Skin epidermis (tissue), 12 donors: ENCODE results near the gene ILDR1.

Source experiments
- H3K27ac ChIP-seq, 21 experiments: fragments of 200-600 bp; sonication (generic) in 11 of 21; one replicate each; pipeline ENCODE4 v1.5.0; 2020; ENCODE audit warnings: mild to moderate bottlenecking in 3 of 21, inconsistent platforms in 2 of 21, moderate library complexity in 2 of 21
- H3K4me3 ChIP-seq, 7 experiments: fragments of 200-600 bp; sonication (generic) in 2 of 7; one replicate each; pipeline ENCODE4 v1.5.0; 2020; ENCODE audit warnings: inconsistent platforms in 2 of 7, mild to moderate bottlenecking in 2 of 7, moderate library complexity in 1 of 7

Gene ILDR1

DNA sequence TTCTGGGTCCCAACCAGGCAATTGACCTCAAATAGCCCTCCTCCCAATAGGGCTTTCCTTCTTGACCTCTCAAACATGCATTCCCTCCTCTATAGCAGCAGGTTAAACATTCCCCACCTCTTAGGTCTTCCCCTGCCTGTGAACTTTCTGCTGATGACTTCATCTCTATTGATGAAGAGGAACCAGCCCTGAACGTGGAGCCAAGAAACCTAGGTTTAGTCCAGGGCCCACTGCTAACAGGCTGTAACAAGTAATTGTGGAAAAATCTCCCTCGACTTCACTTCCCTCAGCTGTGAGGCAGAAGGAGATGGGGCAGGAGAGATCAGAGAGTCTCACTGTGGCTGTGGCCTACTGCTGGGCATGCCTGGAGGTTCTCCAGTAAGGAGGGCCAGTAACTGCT is 24.7 kb downstream of the ILDR1 start:
- H3K4me3 ChIP-seq, result no peak overlapping the region
- H3K27ac ChIP-seq, result no peak overlapping the region

DNA sequence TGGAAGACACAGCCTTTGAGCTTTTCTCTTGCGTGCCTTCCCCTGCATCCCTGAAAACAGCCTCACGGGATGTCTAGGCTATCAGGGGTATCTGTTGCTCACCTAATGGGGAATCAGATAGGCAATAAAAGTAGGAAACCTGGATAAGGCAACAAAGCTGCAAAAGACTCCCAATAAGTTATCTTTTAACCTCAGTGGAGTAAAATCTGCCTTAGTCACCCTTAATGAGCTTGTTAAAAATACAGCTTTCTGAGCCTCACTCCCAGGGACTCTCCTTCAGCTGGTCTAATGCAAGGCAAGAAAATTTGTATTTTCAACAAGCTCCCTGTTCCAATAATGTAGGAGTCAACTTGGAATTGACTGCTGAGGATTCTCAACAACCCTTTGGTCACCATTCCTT is 25.6 kb downstream of the ILDR1 start:
- no peak overlapping the region for H3K27ac ChIP-seq
- no peak overlapping the region for H3K4me3 ChIP-seq

GRCh38 chr3:121995161-121996137 is 26.6 kb downstream of the ILDR1 start:
- Histone ChIP-seq H3K27ac (peak overlapping the region in 14 of 21 experiments; percentile 17 to 86 (median 59)), H3K4me3 (no peak overlapping the region)

DNA sequence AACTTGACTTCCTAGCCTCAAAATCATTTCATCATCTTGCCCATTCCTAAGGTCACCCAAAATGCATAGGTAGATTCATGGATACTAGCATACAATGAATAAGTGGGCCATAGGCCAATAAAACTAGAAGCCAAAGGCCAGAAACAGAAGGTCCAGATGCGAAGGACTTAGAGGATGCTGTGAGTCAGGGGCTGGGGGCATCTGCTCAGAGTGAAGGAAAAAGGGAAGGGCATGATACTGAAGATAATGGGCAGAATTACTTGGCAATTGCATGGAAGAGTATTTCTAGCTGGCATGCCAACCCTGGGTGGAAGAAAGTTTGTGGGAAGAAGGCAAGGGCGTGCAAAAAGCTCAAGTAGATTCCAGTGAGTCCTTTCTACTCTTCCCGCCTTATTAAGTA is 27.5 kb downstream of the ILDR1 start:
- Histone ChIP-seq H3K27ac (peak overlapping the region in 9 of 21 experiments; percentile 17 to 86 (median 60)), H3K4me3 (no peak overlapping the region)

- Histone ChIP-seq H3K4me3 (no peak overlapping the region), H3K27ac (no peak overlapping the region)
These were observed 29.2 kb downstream of the ILDR1 start for GRCh38 chr3:121992601-121993560.

DNA sequence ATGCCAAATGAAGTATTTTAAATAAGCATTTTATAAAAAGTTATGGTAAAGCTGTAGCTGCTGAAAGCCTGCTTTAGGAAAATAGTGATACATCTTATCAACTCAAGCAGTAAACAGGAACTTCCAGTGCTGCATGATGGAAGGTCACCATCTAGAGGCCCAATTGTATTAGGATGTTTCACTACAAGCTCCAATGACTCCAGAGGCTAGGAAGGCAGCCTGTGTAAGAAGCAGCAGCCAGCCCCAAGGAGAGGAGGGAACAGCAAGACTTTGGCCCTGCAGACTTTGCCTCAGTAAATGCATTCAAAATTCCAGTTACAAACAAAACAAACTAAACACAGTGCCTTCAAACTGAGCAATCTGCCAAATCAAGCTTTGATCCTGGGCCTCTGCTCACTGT is 32.1 kb downstream of the ILDR1 start:
- no peak overlapping the region for H3K27ac ChIP-seq

DNA sequence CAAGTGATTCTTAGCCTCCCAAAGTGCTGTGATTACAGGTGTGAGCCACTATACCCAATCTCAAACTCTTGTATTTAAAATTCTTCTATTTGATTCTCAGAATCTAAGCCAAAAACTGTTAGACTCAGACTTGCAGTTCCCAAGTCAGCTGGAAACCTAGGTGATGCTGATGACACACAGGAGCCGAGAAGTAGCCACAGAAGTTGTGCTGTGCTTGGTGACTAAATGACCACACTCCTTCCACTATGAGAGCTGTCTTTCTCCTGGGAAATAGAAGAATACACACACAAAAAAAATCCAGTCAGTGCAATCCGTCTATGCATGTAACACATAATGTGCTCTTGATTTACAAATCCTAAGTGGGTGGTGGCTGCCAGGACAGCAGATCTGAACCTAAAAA is 33.9 kb downstream of the ILDR1 start:
- no peak overlapping the region for H3K27ac ChIP-seq

More for the DNA sequence above, 32.1 kb downstream of the ILDR1 start:
- H3K4me3 ChIP-seq, result no peak overlapping the region

GRCh38 chr3:121985846-121986245 is 36.2 kb downstream of the ILDR1 start:
- no peak overlapping the region for H3K27ac ChIP-seq
- no peak overlapping the region for H3K4me3 ChIP-seq

More for the DNA sequence above, 33.9 kb downstream of the ILDR1 start:
- no peak overlapping the region for H3K4me3 ChIP-seq

DNA sequence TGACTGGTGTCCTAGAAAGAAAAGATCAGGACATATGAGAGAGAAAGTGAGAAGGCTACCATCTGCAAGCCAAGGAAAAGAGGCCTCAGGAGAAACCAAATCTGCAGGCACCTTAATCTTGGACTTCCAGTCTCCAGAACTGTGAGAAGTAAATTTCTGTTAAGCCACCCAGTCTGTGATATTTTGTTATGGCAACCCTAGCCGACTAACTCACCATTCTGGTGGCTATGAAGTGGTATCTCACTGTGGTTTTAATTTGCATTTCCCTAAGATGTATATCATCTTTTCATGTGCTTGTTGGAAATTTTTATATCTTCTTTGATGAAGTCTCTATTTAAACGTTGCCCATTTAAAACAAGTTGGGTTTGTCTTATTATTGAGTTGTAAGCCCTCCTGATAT is 40.6 kb downstream of the ILDR1 start:
- no peak overlapping the region for H3K27ac ChIP-seq
- no peak overlapping the region for H3K4me3 ChIP-seq

DNA sequence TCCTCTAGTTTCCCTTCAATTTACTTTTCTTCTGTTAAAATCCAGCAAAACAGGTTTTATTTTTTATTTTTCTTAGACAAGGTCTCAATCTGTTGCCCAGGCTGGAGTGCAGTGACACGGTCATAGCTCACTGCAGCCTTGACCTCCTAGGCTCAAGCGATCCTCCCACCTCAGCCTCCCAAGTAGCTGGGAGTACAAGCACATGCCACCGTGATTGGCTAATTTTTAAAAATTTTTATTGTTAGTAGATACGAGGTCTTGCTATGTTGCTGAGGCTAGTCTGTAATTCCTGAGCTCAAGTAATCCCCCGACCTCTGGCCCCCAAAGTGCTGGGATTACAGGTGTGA is 41.6 kb downstream of the ILDR1 start:
- H3K27ac ChIP-seq, result no peak overlapping the region
- H3K4me3 ChIP-seq, result no peak overlapping the region

DNA sequence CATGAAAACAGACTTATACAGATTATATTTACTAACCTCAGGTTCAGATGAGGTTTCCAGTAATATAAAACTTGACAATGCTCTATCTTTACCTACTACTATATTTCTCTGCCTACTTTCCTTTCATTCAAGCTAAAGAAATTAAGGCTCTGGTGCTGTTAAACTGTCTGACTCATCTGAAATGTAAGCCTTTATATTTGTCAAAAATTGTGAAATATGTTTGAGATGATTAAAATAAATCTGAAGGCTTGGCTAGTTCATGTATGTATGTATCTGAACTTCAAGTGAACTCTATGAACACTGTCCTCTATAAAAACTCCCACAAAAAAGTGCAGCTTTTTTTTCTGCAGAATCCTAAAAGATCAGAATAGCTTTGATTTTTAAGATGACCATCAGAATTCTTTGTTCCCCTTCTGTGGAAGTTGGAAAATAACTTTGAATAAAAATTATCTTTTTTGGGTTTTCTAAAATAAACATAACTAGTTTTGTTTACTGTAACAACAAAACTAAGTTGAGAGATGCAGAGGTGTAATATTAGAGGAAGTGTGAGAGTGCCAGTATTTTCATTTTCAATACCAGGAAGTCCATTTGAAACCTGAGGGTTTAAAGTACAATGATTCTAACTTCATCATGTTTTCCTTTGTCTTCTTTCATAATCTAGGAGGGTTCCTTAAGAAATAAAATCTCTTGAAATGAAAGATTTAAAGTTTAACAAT is 42.2 kb downstream of the ILDR1 start:
- Histone ChIP-seq H3K27ac (no peak overlapping the region), H3K4me3 (no peak overlapping the region)

DNA sequence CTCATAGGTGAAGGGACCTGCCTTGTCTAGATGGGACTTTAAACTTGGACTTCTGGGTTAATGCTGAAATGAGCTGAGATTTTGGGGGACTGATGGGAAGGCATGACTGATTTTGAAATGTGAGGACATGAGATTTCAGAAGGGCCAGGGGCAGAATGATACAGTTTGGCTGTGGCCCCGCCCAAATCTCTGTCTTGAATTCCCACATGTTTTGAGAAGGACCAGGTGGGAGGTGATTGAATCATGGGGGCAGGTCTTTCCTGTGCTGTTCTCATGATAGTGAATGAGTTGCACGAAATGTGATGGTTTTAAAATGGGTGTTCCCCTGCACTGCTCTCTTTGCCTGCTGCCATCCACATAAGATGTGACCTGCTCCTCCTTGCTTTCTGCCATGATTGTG is 42.8 kb downstream of the ILDR1 start:
- no peak overlapping the region for H3K4me3 ChIP-seq
- no peak overlapping the region for H3K27ac ChIP-seq

GRCh38 chr3:121976727-121977126 is 45.3 kb downstream of the ILDR1 start:
- no peak overlapping the region for H3K27ac ChIP-seq

DNA sequence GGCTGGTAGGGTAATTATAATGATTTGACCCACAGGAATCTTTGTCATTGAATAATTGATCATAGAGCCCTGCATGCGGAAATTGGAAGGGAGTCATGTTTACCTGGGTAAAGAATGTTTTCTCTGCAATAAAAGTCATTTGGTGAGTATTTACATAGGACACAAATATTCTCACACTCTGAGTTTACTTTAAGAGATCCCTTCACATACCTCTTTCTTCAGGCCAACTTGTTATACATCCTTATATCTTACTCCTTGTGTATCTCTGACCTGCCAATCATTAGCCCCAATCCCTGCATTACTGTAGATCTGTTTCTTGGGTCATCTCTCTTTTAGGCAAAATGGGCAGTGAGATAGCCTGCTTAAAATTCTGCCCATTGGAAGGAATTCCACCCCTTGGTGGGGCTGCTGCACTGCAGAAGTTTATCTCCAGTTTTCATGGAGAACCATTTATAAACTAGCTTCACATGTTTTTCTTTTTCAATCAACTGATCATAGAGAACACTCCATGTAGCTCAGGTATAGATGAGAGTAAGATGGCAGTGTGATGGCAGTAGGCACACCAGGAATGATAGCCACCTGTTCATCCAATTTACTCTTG is 46.2 kb downstream of the ILDR1 start:
- no peak overlapping the region for H3K27ac ChIP-seq

More at GRCh38 chr3:121976727-121977126, 45.3 kb downstream of the ILDR1 start:
- H3K4me3 ChIP-seq, result no peak overlapping the region

GRCh38 chr3:121974601-121975111 is 47.4 kb downstream of the ILDR1 start:
- no peak overlapping the region for H3K27ac ChIP-seq
- H3K4me3 ChIP-seq, result no peak overlapping the region

More for the DNA sequence above, 46.2 kb downstream of the ILDR1 start:
- H3K4me3 ChIP-seq, result no peak overlapping the region

DNA sequence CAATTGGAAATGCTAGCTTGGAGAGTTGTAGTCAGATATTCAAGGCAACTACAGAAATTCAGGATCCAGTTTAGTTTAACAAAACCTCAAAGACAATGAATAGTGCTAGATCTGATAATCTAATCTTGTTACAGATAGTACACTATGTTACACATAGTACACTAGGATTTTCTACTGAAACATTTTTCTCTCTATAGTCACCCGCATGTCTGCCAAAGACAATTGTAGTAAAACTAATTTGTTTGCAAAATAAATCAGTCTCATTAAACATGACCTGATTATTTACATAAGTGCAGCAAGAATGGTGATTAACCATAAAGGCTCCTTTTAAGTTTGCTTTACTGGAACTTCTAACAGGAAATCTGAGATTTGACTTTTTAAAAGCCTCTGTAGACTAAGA is 52.0 kb downstream of the ILDR1 start:
- H3K27ac ChIP-seq, result no peak overlapping the region

GRCh38 chr3:121969631-121970030 is 52.4 kb downstream of the ILDR1 start:
- H3K4me3 ChIP-seq, result no peak overlapping the region
- no peak overlapping the region for H3K27ac ChIP-seq

More for the DNA sequence above, 52.0 kb downstream of the ILDR1 start:
- H3K4me3 ChIP-seq, result no peak overlapping the region

- H3K27ac ChIP-seq, result no peak overlapping the region
- no peak overlapping the region for H3K4me3 ChIP-seq
These were observed 58.4 kb downstream of the ILDR1 start for GRCh38 chr3:121963608-121964007.

- Histone ChIP-seq H3K4me3 (no peak overlapping the region), H3K27ac (no peak overlapping the region)
These were observed 59.6 kb downstream of the ILDR1 start for GRCh38 chr3:121962443-121962842.
